Activated CD8-positive, alpha-beta memory T cell treated with anti-CD3 and anti-CD28 coated beads for 4 hours (primary cell): Measurements from ENCODE around the gene AMZ1.
"Not testable (repeated sequence)": the region's sequence is repeated elsewhere in the genome, so short reads cannot be mapped to it uniquely, and the experiment has no call there.

Source experiments
- DNase-seq, 2 donors: peaks; one replicate each; pipeline ENCODE4 v3.0.0-alpha.2; 2020; ENCODE audit warnings: low read depth in 2 of 2

Gene AMZ1

DNA sequence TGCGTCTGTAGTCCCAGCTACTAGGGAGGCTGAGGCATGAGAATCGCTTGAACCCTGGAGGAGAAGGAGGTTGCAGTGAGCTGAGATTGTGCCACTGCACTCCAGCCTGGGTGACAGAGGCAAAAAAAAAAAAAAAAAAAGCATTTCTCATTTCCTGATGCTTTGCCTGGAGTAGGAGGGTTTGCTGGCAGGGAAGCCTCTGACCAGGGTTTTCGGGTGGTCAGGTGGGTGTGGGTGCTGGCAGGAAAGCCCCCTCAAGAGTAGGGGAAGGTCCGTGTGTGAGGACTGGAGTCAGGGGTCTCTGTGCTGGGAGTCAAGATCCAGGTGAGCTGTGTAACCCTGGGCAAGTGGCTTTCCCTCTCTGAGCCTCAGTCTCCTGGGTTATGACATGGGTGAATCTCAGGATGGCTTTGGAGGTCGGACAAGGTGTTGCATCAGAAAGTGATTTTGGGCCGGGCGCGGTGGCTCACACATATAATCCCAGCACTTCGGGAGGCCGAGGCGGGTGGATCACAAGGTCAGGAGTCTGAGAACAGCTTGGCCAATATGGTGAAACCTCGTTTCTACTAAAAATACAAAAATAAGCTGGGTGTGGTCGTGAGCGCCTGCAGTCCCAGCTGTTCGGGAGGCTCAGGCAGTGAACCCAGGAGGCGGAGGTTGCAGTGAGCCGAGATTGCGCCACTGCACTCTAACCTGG lies 3.2 kb downstream of the AMZ1 start:
- no peak for DNase-seq

DNA sequence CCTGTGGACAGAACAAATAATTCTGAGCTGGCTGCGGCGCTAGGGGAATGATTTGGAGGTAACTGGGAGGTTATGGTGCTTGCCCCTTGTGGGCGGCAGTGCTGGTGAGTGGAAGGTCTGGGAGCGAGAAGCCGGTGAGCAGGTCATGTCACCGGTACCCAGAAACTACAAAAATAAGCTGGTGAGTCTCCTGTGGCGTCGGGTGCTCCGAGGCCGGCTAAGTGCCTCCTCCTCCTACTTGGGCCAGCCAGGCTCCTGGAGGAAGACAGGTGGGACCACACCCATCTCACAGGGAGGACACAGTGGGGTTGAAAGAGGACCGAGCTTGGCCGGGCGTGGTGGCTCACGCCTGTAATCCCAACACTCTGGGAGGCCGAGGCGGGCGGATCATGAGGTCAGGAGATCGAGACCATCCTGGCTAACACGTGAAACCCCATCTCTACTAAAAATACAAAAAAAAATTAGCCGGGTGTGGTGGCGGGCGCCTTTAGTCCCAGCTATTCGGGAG lies 4.0 kb downstream of the AMZ1 start:
- DNase-seq = not testable (repeated sequence)

DNA sequence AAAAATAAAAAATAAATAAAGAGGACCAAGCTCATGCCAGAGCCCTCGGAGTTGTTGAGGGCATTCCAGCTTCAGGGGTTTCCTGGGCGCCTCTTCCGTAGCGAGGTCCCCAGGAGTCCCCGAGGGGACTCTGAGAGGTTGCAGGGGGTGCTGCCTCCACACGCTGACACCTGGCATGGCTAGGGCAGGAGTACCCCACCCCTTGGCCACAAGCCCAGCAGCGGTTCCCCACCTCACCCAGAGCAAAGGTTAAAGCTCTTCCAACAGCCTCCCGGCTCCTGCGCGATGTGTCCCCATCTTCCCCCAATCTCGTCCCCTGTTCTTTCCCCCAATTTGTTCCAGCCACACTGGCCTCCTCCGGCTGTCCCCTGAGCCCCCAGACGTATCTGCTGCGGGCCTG lies 4.5 kb downstream of the AMZ1 start:
- no peak for DNase-seq

DNA sequence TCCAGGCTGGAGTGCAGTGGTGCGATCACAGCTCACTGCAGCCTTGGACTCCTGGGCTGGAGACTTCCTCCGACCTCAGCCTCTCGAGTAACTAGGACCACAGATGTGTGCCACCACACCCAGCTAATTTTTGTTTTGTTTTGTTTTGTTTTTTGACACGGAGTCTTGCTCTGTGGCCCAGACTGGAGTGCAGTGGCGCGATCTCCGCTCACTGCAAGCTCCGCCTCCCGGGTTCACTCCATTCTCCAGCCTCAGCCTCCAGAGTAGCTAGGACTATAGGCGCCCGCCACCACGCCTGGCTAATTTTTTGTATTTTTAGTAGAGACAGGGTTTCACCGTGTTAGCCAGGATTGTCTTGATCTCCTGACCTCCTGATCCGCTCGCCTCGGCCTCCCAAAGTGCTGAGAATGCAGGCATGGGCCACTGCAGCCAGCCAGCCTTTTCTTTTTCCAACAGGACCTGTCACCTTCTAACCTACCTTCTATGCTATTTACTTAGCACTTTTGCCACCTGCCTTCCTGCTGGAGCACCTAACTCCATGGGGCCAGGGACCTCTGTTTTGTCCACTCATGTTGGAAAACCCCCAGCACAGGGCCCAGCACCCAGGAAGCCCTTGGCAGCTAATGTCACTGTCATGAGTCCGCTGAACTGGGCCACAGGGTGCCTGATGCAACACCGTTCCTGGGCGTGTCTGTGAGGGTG lies 5.6 kb downstream of the AMZ1 start:
- DNase-seq = not testable (repeated sequence)

DNA sequence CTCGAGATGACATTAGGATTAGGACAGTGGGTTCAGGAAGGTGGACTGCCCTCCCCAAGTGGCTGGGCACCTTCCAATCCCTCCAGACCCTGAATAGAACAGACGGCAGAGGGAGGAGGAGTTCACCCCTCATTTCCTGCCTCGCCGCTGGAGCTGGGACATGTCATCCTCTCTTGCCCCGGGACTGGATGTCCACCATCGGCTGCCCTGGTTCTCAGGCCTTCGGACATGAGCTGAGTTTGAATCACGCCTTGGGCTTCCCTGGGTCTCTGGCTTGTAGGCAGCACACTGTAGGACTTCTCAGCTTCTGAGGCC lies 6.1 kb downstream of the AMZ1 start:
- not testable (repeated sequence) for DNase-seq

DNA sequence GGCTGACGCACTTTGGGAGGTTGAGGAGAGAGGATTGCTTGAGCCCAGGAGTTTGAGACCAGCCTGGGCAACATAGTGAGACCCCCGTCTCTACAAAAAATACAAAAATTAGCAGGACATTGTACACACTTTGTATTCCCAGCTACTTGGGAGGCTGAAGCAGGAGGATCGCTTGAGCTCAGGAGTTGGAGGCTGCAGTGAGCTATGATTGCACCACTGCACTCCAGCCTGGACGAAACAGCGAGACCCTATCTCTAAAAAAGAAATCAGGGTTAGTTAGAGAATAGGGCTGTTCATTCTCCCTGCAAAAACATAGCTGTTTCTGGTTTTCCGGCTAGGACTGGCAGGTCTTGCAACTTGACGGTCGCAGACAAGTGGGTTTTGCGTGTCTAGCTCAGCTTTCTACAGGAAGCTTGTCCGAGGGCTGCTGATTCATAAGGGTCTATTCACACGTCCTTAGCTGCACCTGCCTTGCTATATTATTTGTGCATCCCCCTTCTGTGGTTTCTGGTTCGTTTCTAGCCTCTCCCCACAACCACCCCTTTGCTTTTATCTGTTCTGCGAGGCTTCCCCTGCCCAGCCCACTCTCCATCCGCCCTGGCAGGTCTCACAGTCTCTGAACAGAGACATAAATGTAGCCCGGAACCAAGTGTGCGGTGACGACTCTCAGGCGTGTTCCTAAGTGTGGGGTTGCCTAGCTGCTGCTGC lies 10.7 kb downstream of the AMZ1 start:
- peak; percentile 28 to 43 for DNase-seq

GRCh38 chr7:2699289-2699620 lies 11.3 kb downstream of the AMZ1 start:
- no peak for DNase-seq

- no peak for DNase-seq
Measured at GRCh38 chr7:2700141-2700850, 12.3 kb downstream of the AMZ1 start.

DNA sequence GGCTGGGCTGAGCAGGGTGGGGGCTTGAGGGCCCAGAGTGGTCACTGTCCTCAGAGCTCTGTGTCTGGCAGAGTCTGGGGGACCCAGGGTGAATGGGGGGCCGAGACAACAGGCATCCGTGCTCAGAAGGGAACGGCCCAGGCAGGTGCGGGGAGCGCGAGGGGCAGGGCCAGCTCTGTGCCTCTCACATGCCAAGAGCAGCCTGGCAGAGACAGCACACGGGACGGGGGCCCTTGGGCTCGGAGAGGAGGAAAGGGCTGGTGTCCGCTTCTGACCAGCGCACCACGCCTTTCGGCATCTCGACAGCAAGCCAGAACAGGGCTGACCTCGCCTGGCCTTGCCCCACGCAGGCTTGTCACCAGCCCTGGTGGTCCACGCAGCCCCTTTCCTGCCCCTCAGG lies 13.4 kb downstream of the AMZ1 start:
- no peak for DNase-seq

DNA sequence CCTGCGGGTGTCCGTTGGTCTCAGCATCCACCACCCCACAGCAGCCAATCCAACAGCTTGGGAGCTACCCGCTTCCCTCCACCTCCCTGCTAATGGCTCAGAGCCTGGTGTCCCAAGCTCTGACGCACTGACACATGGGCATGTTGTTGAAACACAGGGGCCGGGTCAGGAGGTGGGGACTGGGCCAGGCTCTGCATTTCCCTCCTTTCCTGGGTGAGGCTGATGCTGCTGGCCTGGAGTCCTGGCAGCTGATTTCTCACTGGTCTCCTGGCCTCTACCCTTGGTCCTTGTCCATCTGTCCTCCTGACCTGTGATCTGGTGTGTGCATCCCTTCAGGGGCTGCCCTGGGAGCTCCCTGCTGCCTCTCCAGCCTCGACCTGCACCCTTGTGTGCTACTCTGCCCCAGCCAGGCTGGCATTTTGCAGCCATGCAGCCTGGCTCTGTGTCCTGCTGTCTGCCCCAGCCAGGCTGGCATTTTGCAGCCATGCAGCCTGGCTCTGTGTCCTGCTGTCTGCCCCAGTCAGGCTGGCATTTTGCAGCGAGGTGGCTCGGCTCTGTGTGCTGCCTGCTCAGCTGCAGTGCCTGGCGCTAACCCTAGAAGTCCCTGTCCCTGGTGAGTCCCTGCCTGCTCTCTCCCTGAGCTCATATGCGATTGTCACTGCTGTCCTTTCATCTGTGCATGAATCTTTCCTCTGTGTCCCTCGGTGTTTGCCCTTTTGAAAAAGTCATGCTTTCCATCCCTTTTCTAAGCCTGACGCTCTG lies 14.0 kb downstream of the AMZ1 start:
- DNase-seq = no peak

- no peak for DNase-seq
Measured at GRCh38 chr7:2702594-2702957, 14.6 kb downstream of the AMZ1 start.

- DNase-seq = no peak
Measured at GRCh38 chr7:2705371-2706096, 17.5 kb downstream of the AMZ1 start.

DNA sequence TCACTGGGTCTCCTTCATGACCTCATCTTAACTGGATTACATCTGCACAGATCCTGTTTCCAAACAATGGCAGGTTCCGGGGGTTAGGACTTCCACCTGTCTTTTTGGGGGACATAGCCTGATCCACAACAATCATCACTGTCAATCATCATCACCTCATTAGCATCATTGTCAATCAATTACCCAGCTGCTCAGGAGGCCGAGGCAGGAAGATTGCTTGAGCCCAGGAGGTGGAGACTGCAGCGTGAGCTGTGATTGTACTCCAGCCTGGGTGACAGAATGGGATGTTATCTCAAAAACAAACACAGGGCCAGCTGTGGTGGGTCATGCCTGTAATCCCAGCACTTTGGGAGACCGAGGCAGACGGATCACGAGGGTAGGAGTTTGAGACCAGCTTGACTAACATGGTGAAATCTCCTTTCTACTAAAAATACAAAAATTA lies 18.7 kb downstream of the AMZ1 start:
- no peak for DNase-seq

GRCh38 chr7:2707481-2707880 lies 19.5 kb downstream of the AMZ1 start:
- no peak for DNase-seq

DNA sequence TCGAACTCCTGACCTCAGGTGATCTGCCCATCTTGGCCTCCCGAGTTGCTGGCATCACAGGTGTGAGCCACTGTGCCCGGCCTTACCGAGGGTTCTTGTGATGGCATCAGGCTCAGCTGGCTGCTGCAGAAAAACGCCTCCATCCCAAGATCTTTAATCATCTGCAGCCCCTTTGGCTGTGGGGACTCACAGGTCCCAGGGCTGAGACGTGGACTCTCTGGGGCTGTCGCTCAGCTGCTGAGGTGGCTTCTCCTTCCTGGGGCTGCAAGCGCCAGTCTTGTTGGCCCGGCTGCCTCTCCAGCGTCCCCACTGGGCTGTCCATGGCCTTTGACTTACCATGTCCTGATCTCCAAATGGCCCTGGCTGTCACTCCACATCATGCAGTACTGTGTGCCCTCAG lies 20.0 kb downstream of the AMZ1 start:
- DNase-seq = no peak

DNA sequence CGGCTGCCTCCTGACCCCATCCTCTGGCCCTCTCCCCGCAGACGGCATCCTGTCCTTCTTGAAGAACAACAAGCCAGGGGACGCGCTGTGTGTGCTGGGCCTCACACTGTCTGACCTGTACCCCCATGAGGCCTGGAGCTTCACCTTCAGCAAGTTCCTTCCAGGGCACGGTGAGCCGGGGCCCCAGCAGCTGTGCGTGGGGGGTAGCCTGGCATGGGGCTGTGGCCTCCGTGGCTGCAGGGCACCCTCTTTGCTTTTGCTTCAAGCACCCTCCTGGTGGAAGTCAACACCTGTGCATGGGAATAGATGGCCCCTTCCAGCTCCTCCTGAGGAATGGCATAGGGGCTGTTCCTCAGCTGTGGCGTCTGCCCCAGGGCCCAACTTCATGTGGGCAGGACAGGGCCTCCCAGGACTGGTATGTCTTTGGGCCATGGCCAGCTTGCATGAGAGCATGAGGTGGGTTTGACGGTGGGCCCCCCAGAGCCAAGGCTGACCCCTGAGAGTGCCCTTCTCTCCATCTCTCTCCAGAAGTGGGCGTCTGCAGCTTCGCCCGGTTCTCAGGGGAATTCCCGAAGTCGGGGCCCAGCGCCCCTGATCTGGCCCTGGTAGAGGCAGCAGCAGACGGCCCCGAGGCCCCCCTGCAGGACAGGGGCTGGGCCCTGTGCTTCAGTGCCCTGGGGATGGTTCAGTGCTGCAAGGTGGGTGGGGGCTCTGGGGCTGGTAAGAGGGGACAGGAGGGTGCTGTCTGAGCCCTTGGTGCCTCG lies 20.7 kb downstream of the AMZ1 start:
- no peak for DNase-seq

DNA sequence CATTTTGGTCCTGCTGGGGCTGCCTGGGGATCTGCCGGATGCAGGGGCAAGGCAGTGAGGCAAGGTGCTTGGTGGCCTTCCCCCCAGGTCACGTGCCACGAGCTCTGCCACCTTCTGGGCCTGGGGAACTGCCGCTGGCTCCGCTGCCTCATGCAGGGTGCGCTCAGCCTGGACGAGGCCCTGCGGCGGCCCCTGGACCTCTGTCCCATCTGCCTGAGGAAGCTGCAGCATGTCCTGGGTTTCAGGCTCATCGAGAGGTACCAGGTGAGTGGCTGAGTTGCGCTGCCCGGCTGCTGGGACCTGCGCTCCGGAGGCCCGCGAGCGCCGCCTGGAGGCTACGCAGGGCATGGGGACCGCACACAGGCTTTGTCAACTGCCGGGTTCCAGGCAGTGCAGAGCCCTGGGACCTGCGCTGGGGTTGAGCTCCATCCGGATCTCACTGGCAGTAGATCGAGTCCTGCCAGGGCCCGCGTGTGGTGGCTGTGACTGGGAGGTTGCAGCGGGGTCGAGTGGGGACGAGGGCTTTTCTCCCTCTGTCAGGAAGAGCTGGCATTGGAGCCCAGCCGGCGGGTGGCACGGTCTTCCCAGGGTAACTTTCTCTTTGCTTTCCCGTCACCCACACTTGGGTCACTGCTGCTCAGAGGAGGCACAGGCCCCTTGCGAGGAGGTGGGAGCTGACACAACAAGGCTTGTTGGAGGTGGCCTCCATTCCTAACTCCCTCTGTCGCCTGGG lies 21.7 kb downstream of the AMZ1 start:
- peak; percentile 53 to 54 for DNase-seq

GRCh38 chr7:2710286-2710655 lies 22.3 kb downstream of the AMZ1 start:
- DNase-seq = peak in 1 of 2 donors; percentile 51

- no peak for DNase-seq
Measured at GRCh38 chr7:2710901-2711551, 23.0 kb downstream of the AMZ1 start.
